HG02884 (cell line): ENCODE results near the gene RNASE13.
"Not testable (repeated sequence)": the region's sequence is repeated elsewhere in the genome, so short reads cannot be mapped to it uniquely, and the experiment has no call there.

ENCODE experiments used
- ATAC-seq: cut with Tn5 transposase; IDR thresholded peaks from one replicate; pipeline ENCODE4 v1.9.1; 2021; ENCODE audit warnings: mild to moderate bottlenecking, moderate library complexity; ENCODE audit not compliant: unreplicated experiment

RNASE13 gene

DNA sequence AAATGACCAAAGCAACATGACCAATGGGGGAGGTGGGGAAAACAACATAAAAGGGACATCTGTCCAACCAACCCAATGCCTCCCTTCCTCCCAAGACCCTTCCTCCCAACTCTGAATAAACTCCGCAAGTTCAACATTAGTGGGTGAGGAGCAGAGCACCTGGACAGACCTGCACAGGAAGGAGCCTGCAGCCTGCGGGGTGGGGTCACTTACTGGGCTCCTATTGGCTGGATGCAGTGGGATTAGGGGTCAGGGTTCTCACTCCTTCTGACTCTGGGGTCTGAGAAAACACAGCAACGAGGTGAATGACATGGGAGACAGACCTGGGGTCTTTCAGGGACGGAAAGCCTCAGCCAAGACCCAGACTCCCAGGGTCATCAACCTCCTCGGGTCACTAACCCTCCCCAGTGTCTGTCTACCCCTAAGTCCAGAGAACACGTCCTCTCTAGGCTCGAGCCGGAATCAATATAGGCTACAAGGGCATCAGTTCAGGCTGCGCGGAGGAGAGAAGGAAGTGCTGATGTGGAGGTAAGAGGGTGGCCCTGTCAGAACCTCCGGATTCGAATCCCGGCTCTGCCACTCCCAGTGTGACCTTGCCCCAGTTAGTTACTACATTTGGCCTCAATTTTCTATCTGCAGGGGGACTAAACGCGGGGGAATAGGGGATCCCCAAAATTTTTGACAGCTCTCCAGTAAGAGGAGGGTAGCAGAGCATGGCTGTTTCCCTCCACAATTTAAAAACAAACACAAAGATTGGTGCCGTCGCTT, 10.6 kb downstream of the RNASE13 start:
- no peak for ATAC-seq

DNA sequence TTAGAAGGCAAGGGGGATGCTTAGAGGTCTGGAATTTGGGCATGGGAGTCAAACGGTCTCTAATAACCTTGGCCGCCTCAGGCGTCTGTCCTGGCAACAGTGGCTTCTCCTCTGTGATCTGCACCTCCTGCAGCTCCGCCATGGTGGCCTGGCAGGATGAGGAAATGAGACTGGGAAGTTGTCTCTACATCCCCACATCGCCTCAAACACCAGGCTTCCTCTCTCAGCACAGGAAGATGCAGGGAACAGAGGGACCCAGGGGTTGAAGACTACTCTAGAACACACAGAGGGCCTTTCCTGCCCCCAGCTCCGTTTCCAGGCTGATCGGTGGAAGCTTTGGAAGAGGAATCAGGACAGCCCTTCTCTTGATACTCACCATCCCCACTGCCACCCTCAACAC, 11.4 kb downstream of the RNASE13 start:
- no peak for ATAC-seq

DNA sequence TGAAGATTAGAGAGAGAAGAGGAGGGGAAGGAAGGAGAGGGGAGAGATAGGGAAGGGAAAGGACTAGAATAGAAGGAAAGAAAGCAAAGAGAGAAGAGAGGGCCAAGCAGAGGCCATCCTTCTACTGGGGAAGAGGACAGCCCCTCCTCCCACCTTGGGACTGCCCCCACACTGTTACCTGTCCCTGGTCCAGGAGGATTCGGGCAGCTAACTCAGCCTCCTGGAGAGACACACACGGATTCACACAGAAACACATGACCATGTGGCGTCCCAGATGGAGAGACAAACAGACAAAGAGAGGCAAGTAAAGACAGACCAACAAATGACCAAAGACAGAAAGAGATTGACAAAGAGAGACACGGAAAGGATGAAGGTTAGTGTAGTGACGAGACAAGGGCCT, 11.9 kb downstream of the RNASE13 start:
- no peak for ATAC-seq

DNA sequence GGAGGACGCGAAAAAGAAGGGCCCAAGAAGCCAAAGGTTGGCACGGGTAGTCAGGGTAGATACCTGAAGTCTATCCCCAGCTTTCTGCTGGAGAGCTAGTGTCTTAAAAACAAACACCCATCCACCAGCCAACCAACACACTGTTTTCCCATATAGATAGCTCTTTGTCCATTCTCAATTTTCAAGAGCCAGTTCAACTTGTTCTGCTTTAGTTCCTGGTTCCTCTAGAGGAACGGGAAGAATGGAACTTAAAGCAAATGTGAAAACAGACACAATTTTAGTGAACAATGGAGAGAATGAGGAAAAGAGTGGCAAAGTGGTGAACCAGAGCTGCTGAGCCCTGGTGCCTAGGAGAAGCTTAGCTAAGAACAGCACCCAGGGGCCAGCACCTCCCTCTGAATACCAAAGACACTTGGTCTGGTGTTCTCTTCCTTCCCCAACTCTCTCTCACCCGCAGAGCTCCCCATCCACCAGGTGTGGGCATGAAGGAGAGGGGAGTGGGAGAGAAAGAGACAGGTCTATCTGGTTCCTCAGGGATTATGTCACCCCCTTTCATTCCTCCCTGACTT, 13.5 kb downstream of the RNASE13 start:
- no peak for ATAC-seq

GRCh38 chr14:21019366-21019765, 15.2 kb downstream of the RNASE13 start:
- ATAC-seq: no peak

- ATAC-seq: no peak
Measured at GRCh38 chr14:21018781-21019180, 15.8 kb downstream of the RNASE13 start.

- no peak for ATAC-seq
Measured at GRCh38 chr14:21018286-21018685, 16.3 kb downstream of the RNASE13 start.

DNA sequence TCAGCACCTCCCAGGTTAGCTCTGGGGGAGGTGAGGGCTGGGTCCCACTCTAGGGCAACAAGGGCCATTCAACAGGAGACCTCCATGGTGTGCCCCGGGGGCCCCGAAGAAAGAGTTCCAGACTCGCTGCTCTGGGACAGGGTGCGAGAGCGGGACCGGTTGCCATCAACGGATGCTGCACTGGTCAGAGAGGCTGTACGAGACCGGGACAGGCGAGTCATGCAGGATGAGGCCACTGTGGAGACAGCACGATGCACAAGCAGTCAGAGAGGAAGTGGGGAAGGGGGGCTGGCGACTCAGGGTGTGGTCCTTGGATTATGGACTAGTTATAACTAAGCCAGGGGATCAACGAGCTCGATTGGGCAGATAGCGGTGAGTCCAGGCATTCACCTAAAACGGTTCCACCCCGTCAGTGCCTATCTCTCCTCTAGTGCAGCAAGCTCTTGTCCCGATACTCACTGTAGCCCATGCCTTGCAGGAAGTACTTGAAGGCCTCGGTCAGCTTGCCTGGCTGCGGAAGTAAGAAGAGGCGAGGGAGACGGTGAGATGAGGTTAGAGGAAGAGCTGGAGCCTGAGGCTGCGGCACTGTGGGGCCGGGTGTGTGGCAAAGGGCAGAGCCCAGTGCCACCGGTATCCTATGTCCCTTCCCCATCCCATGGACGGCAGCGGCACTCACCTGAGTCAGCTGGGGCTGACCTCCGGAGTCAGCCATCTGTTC, 16.9 kb downstream of the RNASE13 start:
- ATAC-seq: no peak

DNA sequence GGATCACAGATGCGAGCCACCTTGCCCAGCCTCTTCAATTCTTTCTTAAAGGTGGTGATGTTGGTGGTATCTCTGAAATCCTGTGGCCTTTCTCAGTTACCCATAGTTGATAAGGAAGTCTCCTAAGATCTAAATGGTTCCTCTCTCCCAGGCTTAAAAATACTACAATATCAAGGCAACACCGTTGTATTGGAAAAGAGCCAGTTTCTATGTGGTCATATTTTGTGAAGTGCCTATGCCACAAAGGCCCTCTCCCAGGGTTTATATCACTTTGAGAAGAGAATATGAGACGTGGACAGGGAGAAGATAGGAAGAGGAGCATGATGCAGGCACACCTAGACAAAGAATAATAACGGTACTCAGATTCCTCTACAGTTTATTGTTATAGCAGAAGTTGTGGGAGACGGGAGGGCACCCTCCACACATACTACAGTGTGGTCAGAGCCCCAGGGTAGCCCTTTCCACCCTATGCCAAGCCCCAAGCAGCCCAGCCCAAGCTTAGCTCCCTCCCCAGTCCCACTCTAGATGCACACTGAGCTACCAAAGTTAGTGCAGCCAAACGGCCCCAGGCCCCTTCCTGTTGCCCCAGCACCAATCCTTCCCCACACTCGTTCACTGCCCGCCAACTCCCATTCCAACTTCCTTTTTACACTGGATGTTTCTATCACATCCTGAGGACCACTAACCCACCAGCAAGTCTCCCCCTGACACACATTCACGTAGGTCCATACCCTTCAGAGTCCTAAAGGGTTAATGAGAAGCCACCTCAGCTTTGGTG, 18.0 kb downstream of the RNASE13 start:
- no peak for ATAC-seq

GRCh38 chr14:21015312-21015711, 19.3 kb downstream of the RNASE13 start:
- ATAC-seq: no peak

- ATAC-seq: no peak
Measured at GRCh38 chr14:21014761-21015190, 19.8 kb downstream of the RNASE13 start.

DNA sequence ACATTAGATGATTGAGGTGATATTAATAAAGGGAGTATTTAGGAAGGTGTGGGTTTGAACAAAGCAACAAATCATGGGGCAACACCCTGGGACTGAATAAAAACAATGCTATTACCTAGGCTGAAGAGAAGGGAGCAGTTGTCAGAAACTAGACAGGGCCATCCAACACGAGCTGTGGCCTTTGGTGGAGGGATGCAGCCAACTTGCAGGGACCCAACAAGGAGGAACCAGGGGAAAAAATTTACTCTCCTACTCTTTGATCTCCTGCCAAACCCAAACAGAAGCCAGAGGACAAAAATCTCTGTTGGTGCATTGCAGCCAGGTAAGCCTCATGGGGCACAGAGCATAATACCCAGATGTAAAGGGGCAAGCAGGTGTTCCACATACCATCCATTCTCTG, 23.5 kb downstream of the RNASE13 start:
- ATAC-seq: no peak

- ATAC-seq: not testable (repeated sequence)
Measured at GRCh38 chr14:21009721-21010120, 24.9 kb downstream of the RNASE13 start.

DNA sequence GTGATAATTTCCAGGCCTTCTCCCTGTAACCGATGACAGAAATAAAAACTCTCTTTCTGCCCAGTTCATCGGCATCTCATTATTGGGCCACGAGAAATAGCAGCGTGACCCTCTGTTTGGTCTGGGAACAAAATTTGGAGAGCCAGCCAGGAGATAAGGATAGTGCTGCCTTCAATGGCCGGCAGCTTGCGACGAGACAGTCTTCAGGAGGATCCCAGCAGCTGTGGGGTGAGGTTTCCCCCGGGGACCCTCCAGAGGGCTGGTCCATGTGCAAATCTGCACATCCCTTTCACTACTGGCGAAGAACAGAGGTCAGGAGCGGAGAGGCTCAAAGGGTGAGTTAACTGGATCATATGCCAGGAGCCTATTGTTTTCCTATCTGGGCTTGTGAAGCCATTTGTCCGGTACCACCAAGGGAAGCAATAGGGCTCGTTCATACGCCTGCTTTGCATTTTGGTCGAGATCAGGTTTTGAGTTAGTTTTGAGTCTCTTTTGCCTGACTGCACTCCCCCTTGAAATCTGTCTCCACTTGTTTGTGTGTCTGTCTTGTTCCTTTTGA, 30.7 kb downstream of the RNASE13 start:
- ATAC-seq: no peak

DNA sequence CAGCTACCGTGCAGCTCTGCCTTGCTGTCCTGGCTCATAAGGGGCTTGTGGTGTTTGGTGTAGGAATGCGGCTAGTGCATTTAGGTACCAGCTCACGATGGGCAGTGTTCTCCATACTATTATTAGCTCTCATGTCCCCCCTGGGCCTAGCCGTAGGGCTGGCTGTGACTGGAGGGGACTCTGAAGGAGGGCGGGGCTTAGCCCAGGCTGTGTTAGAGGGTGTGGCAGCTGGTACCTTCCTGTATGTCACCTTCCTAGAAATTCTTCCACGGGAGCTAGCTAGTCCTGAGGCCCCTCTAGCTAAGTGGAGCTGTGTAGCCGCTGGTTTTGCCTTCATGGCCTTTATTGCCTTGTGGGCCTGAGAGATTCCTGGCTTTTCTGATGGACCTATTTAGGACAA, 33.4 kb downstream of the RNASE13 start:
- no peak for ATAC-seq

DNA sequence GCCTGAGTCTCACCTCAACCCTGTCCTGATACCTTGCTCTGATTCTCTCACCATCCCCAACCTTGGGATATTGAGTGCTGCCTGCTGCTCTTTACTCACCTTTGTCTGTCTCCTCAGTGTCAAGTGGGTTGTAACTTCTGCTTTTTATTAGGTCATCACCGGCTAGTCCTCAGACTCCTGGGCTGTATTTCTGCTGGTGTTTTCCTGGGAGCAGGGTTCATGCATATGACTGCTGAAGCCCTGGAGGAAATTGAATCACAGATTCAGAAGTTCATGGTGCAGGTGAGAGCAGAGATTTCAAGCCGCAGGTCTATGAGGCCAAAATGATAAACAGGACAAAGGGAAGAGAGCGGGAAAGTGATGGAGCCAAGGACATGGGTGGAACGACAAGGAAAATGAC, 35.0 kb downstream of the RNASE13 start:
- no peak for ATAC-seq

DNA sequence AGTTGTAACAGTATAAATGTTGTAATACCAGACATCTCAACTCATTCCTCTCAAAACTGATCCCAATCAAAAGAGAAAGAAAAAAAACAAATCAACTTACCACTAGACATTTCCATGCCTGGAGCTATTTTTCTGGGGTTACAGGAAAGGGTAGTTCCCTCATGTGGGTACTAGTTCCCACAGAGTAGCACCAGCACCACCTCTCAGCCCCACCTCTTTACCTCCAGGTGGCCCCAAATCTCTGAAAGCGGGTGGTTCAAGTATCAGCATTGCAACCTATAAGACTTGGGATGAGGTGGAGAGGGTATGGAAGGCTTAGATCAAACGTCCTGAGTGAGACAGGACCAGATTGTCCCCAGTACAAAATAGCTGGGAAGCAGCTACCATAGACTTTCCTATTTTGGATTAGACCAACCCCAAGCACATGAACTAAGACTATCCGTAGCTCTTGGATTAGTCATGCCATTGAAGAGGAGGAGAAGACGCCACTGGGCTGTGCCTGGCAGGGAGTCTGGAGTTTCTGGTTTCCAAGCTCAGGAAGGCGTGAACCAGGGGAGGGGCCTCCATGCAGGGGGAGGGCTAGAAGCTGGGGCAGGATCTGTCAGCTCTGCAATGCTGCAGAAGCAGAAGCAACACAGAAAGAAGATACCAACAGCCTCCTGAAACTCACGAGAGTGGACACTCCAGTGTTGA, 35.8 kb downstream of the RNASE13 start, which contains the start of gene SLC39A2:
SLC39A2 (plus strand) TSS at position 620 of the 693 bp plus-strand sequence. CDS start 154 bp downstream, outside the sequence.
- ATAC-seq: no peak

DNA sequence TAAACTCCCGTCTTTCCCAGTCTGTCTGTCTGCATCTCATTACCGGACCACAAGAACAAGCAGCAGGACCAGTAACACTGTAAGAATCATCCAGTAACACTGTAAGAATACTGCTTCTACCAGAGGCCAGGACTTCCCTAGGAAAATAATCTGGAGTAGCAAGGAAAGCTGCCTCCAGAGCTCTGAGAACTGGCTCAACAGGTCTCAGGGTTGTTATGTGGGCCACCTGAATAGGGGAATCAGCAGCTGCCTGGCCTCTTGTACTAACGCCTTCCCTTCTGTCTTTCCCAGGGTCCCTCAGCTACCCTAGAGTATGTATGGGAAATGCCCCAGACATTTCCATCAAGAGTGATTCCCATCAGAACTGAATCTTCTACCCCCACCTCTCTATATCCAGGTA, 36.5 kb downstream of the RNASE13 start:
- ATAC-seq: no peak

- no peak for ATAC-seq
Measured at GRCh38 chr14:20997564-20997963, 37.0 kb downstream of the RNASE13 start.

DNA sequence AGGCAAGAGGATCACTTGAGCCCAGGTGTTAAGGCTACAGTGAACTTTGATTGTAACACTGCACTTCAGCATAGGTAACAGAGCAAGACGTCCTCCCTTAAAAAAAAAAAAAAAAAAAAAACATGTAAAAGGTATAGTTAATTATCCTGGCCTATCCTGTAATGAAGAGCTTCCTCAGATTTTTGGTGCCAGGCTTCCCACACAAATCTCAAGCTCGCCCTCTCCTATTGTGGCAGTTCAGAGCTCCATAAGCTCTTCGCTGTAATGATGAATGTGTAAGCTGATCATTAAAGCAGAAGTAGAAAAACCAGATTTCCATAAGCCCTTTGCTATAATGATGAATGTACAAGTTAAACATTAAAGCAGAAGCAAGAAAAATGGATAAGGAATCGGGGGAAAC, 37.5 kb downstream of the RNASE13 start:
- no peak for ATAC-seq
